Mesenchymal stem cell (in vitro differentiated cells and primary cell): ENCODE measurements around the gene BOLA1.
A peak's percentile ranks its signal among the peaks of the same experiment; 100 is the strongest.

Experiments used
- DNase-seq: peaks from one replicate; pipeline ENCODE4 v3.0.0-alpha.2; 2013
- H2AFZ ChIP-seq: one replicate; pipeline ENCODE4 v1.6.1; 2013; ENCODE audit warnings: low read depth, mild to moderate bottlenecking, control low read depth, inconsistent platforms, low read length, moderate library complexity
- H2AK5ac ChIP-seq: 2 replicates; pipeline ENCODE4 v1.6.1; 2013; ENCODE audit warnings: low read length, moderate library complexity, mild to moderate bottlenecking, inconsistent platforms; ENCODE audit not compliant: severe bottlenecking
- H2BK120ac ChIP-seq: one replicate; pipeline ENCODE4 v1.6.1; 2013; ENCODE audit warnings: low read depth, mild to moderate bottlenecking, inconsistent platforms, low read length, moderate library complexity
- H2BK12ac ChIP-seq, 2 experiments: one replicate each; pipeline ENCODE4 v1.6.1; 2013; ENCODE audit warnings: inconsistent platforms in 2 of 2, low read length in 2 of 2, mild to moderate bottlenecking in 2 of 2, moderate library complexity in 2 of 2, control low read depth in 1 of 2
- H2BK15ac ChIP-seq: one replicate; pipeline ENCODE4 v1.6.1; 2013; ENCODE audit warnings: mild to moderate bottlenecking, low read depth, inconsistent platforms; ENCODE audit not compliant: poor library complexity, severe bottlenecking
- H2BK5ac ChIP-seq: 2 replicates; pipeline ENCODE4 v1.6.1; 2013; ENCODE audit warnings: low read depth, mild to moderate bottlenecking, low read length, control low read depth, inconsistent platforms; ENCODE audit not compliant: poor library complexity, severe bottlenecking
- H3K14ac ChIP-seq, 2 experiments: one replicate each; pipeline ENCODE4 v1.6.1; 2013; ENCODE audit warnings: inconsistent platforms in 2 of 2, low read length in 2 of 2, control low read depth in 1 of 2, mild to moderate bottlenecking in 1 of 2, moderate library complexity in 1 of 2
- H3K18ac ChIP-seq, 2 experiments: one replicate each; pipeline ENCODE4 v1.6.1; 2013; ENCODE audit warnings: inconsistent platforms in 2 of 2, low read length in 2 of 2, control low read depth in 1 of 2, low read depth in 1 of 2, mild to moderate bottlenecking in 1 of 2
- H3K23ac ChIP-seq, 2 experiments: one replicate each; pipeline ENCODE4 v1.6.1; 2013; ENCODE audit warnings: inconsistent platforms in 2 of 2, low read length in 2 of 2, mild to moderate bottlenecking in 2 of 2, moderate library complexity in 2 of 2, control low read depth in 1 of 2
- H3K27ac ChIP-seq: 2 replicates; pipeline ENCODE4 v1.5.1; 2013; ENCODE audit warnings: mild to moderate bottlenecking, moderate library complexity, low read length, control low read depth, inconsistent platforms; ENCODE audit not compliant: poor library complexity, severe bottlenecking
- H3K27me3 ChIP-seq, 2 experiments: 2 replicates each; pipeline versions ENCODE4 v1.6.1 to v1.7.0; 2013; ENCODE audit warnings: low read length in 2 of 2, mild to moderate bottlenecking in 2 of 2, moderate library complexity in 2 of 2, control low read depth in 1 of 2, inconsistent platforms in 1 of 2; ENCODE audit not compliant: control insufficient read depth in 1 of 2, insufficient read depth in 1 of 2
- H3K36me3 ChIP-seq, 2 experiments: 2 replicates each; pipeline versions ENCODE4 v1.6.1 to v1.7.0; 2013; ENCODE audit warnings: low read length in 2 of 2, control low read depth in 1 of 2, inconsistent platforms in 1 of 2, low read depth in 1 of 2, mild to moderate bottlenecking in 1 of 2; ENCODE audit not compliant: insufficient read depth in 2 of 2, control insufficient read depth in 1 of 2
- H3K4ac ChIP-seq, 2 experiments: one replicate each; pipeline ENCODE4 v1.6.1; 2013; ENCODE audit warnings: inconsistent platforms in 2 of 2, low read length in 2 of 2, mild to moderate bottlenecking in 2 of 2, moderate library complexity in 2 of 2, control low read depth in 1 of 2, low read depth in 1 of 2
- H3K4me1 ChIP-seq: 2 replicates; pipeline ENCODE4 v1.6.1; 2013; ENCODE audit warnings: low read depth, low read length, control low read depth; ENCODE audit not compliant: control insufficient read depth, insufficient read depth
- H3K4me2 ChIP-seq: 2 replicates; pipeline ENCODE4 v1.6.1; 2013; ENCODE audit warnings: low read length, mild to moderate bottlenecking, inconsistent platforms; ENCODE audit not compliant: poor library complexity, severe bottlenecking
- H3K4me3 ChIP-seq, 2 experiments: 2 replicates each; pipeline versions ENCODE4 v1.5.1 to v1.7.0; 2013; ENCODE audit warnings: low read length in 2 of 2, mild to moderate bottlenecking in 2 of 2, control low read depth in 1 of 2, low read depth in 1 of 2; ENCODE audit not compliant: insufficient read depth in 1 of 2
- H3K79me1 ChIP-seq: replicated peaks from 2 replicates; pipeline ENCODE4 v1.6.1; 2013; ENCODE audit warnings: mild to moderate bottlenecking, control low read depth, low read length, inconsistent platforms; ENCODE audit not compliant: poor library complexity, severe bottlenecking
- H3K9ac ChIP-seq: 2 replicates; pipeline ENCODE4 v1.7.0; 2013; ENCODE audit warnings: mild to moderate bottlenecking, low read length, moderate library complexity
- H3K9me3 ChIP-seq: 2 replicates; pipeline ENCODE4 v1.7.0; 2013; ENCODE audit warnings: mild to moderate bottlenecking, low read length; ENCODE audit not compliant: control insufficient read depth
- H4K8ac ChIP-seq: one replicate; pipeline ENCODE4 v1.6.1; 2013; ENCODE audit warnings: inconsistent platforms, mild to moderate bottlenecking, low read length, moderate library complexity
- H4K91ac ChIP-seq: one replicate; pipeline ENCODE4 v1.6.1; 2013; ENCODE audit warnings: mild to moderate bottlenecking, low read length, inconsistent platforms
- WGBS: methylation state at CpG from one replicate; pipeline ENCODE4 v1.1.7; 2013; ENCODE audit warnings: mixed read lengths; 5-methylcytosine and 5-hydroxymethylcytosine counted together

Gene BOLA1

GRCh38 chr1:149932474-149932873 lies 33.1 kb downstream of the BOLA1 start:
- Histone ChIP-seq H2BK5ac (no peak overlapping the region), H3K23ac (no peak overlapping the region), H3K9ac (no peak overlapping the region), H3K4me2 (no peak overlapping the region), H4K8ac (no peak overlapping the region), H3K4me3 (no peak overlapping the region), H2BK12ac (no peak overlapping the region), H3K18ac (no peak overlapping the region), H3K9me3 (no peaks in the 10 kb centered on the region), H2BK120ac (no peak overlapping the region), H3K79me1 (peaks cover 27% of the 10 kb centered on the region), H3K4ac (no peak overlapping the region), H3K36me3 (peaks cover 38 to 60% of the 10 kb centered on the region in 2 experiments), H3K27me3 (no peaks in the 10 kb centered on the region), H2AK5ac (no peak overlapping the region), H3K27ac (no peak overlapping the region), H3K14ac (no peak overlapping the region), H2BK15ac (no peak overlapping the region), H3K4me1 (peaks cover 5% of the 10 kb centered on the region), H4K91ac (no peak overlapping the region), H2AFZ (no peak overlapping the region)
- no peak for DNase-seq
- WGBS, result 91% methylated on average over 8 of the region's 8 CpGs

DNA sequence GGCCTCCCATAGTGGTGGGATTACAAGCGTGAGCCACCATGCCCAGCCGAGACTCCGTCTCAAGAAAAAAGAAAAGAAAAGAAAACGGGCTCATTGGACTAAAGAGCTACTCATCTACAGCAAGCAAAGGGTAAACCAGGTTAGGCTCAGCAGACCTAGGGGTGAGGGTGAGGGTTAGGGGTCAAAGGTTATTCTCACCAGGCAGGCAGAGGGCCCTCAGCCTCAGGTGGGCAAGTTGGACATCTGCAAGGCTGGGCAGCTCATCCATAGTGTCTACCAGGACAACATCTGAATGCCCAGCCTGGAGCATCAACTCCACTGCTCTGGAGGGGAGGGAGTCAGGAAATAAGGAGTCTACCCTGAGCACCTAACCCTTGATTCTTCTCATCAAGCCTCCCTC lies 33.8 kb downstream of the BOLA1 start:
- H3K18ac ChIP-seq, result no peak overlapping the region
- H4K8ac ChIP-seq, result no peak overlapping the region
- peaks cover 9% of the 10 kb centered on the region for H3K4me1 ChIP-seq
- H4K91ac ChIP-seq, result no peak overlapping the region
- H3K4me3 ChIP-seq, result no peak overlapping the region
- no peak overlapping the region for H3K14ac ChIP-seq
- no peaks in the 10 kb centered on the region for H3K27me3 ChIP-seq
- DNase-seq, result no peak
- H2BK15ac ChIP-seq, result no peak overlapping the region
- no peak overlapping the region for H2AFZ ChIP-seq
- no peak overlapping the region for H3K9ac ChIP-seq
- no peak overlapping the region for H2BK120ac ChIP-seq
- H3K9me3 ChIP-seq, result no peaks in the 10 kb centered on the region
- H3K79me1 ChIP-seq, result peaks cover 27% of the 10 kb centered on the region
- H3K4me2 ChIP-seq, result no peak overlapping the region
- H3K23ac ChIP-seq, result no peak overlapping the region
- no peak overlapping the region for H3K27ac ChIP-seq
- no peak overlapping the region for H2BK5ac ChIP-seq
- no peak overlapping the region for H2BK12ac ChIP-seq
- no peak overlapping the region for H2AK5ac ChIP-seq
- peaks cover 38 to 60% of the 10 kb centered on the region in 2 experiments for H3K36me3 ChIP-seq
- 96% methylated on average over 4 of the region's 4 CpGs for WGBS
- no peak overlapping the region for H3K4ac ChIP-seq

DNA sequence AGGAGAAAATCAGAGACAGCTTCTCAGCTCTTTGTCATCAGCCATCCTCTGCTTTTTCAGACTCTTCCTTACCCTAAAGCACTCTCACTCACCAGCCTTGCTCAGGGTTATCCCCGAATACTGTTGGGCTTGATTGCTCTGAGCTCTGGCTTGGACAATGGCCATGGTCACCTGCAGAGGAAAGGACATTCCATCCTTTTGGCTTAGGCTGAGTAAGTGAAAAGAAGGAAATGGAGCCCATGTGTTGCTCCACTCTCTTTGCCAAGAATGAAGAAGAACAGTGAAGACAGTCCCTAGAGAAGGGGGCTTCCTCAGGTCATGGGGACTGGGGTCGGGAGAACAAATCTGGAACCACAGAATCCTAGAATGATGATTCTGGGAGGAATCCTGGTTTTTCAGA lies 35.0 kb downstream of the BOLA1 start:
- H3K14ac ChIP-seq, result no peak overlapping the region
- H3K23ac ChIP-seq, result no peak overlapping the region
- peaks cover 12% of the 10 kb centered on the region for H3K4me1 ChIP-seq
- H2BK12ac ChIP-seq, result no peak overlapping the region
- H3K9ac ChIP-seq, result no peak overlapping the region
- H3K79me1 ChIP-seq, result peaks cover 27% of the 10 kb centered on the region
- no peak overlapping the region for H2AK5ac ChIP-seq
- H3K27me3 ChIP-seq, result no peaks in the 10 kb centered on the region
- H3K18ac ChIP-seq, result no peak overlapping the region
- H2BK15ac ChIP-seq, result no peak overlapping the region
- no peak overlapping the region for H2AFZ ChIP-seq
- H2BK120ac ChIP-seq, result no peak overlapping the region
- H3K4me3 ChIP-seq, result no peak overlapping the region
- no peak for DNase-seq
- no peak overlapping the region for H3K4ac ChIP-seq
- H2BK5ac ChIP-seq, result no peak overlapping the region
- 92% methylated on average over 2 of the region's 2 CpGs for WGBS
- no peak overlapping the region for H3K27ac ChIP-seq
- peaks cover 36 to 49% of the 10 kb centered on the region in 2 experiments for H3K36me3 ChIP-seq
- no peak overlapping the region for H4K91ac ChIP-seq
- H3K9me3 ChIP-seq, result no peaks in the 10 kb centered on the region
- H3K4me2 ChIP-seq, result no peak overlapping the region
- H4K8ac ChIP-seq, result no peak overlapping the region

GRCh38 chr1:149936170-149936991 lies 37.0 kb downstream of the BOLA1 start, which contains the start of gene MTMR11:
MTMR11 (minus strand) TSS chr1:149936879; CDS start chr1:149936647, 232 bp downstream.
- H2AK5ac ChIP-seq, result peak within 1 kb of the TSS; percentile 73
- peak within 1 kb of the TSS; percentile 86 for H2AFZ ChIP-seq
- H3K4me3 ChIP-seq, result peak within 1 kb of the TSS; percentile 60 to 93
- H3K4ac ChIP-seq, result peak within 1 kb of the TSS in 1 of 2 experiments; percentile 43
- peak within 1 kb of the TSS in 1 of 2 experiments; percentile 63 for H3K14ac ChIP-seq
- no peak within 1 kb of the TSS for H2BK5ac ChIP-seq
- H4K91ac ChIP-seq, result peak within 1 kb of the TSS; percentile 2
- H3K9me3 ChIP-seq, result no peaks in the 10 kb centered on the region
- H2BK15ac ChIP-seq, result no peak within 1 kb of the TSS
- peaks cover 13% of the 10 kb centered on the region for H3K4me1 ChIP-seq
- no peaks in the 10 kb centered on the region for H3K27me3 ChIP-seq
- peak; percentile 47 for DNase-seq
- peak within 1 kb of the TSS; percentile 44 to 54 for H3K18ac ChIP-seq
- peak within 1 kb of the TSS; percentile 67 for H2BK120ac ChIP-seq
- H3K36me3 ChIP-seq, result peaks cover 27 to 29% of the 10 kb centered on the region in 2 experiments
- peak within 1 kb of the TSS; percentile 23 to 67 for H2BK12ac ChIP-seq
- peak within 1 kb of the TSS; percentile 91 for H3K9ac ChIP-seq
- H3K4me2 ChIP-seq, result peak within 1 kb of the TSS; percentile 62
- peak within 1 kb of the TSS; percentile 79 for H3K27ac ChIP-seq
- peaks cover 27% of the 10 kb centered on the region for H3K79me1 ChIP-seq
- 32% methylated on average over 9 of the region's 18 CpGs for WGBS
- H3K23ac ChIP-seq, result no peak within 1 kb of the TSS
- peak within 1 kb of the TSS; percentile 38 for H4K8ac ChIP-seq
